Motor neuron (in vitro differentiated cells): ENCODE results near the gene TAF1D. TPM values are rescaled to one million over a fixed set of nuclear protein-coding genes. Genes with fewer than 3 reads are reported as not detected.
A peak's percentile ranks its signal among the peaks of the same experiment; 100 is the strongest.

Source experiments
- ATAC-seq, 8 experiments: fragments of 200-7000 bp; cut with Tn5 transposase; replicated peaks in 6 of 8; 2 replicates each; pipeline ENCODE4 v1.8.0; 2021; ENCODE audit warnings: mild to moderate bottlenecking in 8 of 8, moderate library complexity in 8 of 8
- H3K27ac ChIP-seq, 2 donors: fragments of 250-450 bp; sonication (Bioruptor Pico); 2 replicates each; pipeline ENCODE4 v1.9.0; 2021; ENCODE audit warnings: antibody characterized with exemption in 2 of 2, mild to moderate bottlenecking in 2 of 2, moderate library complexity in 1 of 2
- H3K4me1 ChIP-seq, 2 donors: fragments of 250-450 bp; sonication (Bioruptor Pico); replicated peaks in 1 of 2; 2 replicates each; pipeline ENCODE4 v1.6.1; 2021; ENCODE audit warnings: antibody characterized with exemption in 2 of 2, mild to moderate bottlenecking in 2 of 2, moderate library complexity in 1 of 2
- H3K4me3 ChIP-seq, 5 donors: fragments of 250-450 bp; sonication (Bioruptor Pico); 2 replicates each; pipeline ENCODE4 v1.9.0; 2021; ENCODE audit warnings: antibody characterized with exemption in 5 of 5, mild to moderate bottlenecking in 5 of 5, moderate library complexity in 4 of 5
- WGBS, 10 experiments: fragments of 450-650 bp; shearing (Covaris generic); methylation state at CpG; one replicate each; pipeline ENCODE4 v1.0.0; 2022; 5-methylcytosine and 5-hydroxymethylcytosine counted together
- in situ Hi-C, 9 experiments: fragments of 400-800 bp; cut with MboI; loops; one replicate each; pipeline ENCODE4 v1.15.0; 2021; ENCODE audit warnings: low sequenced_read_pairs in 9 of 9, low pct_unique_long_range_greater_than_20kb in 2 of 9; ENCODE audit not compliant: unreplicated experiment in 9 of 9
- total RNA-seq, 8 experiments: library from RNA; unstranded; fragments of 300-600 nt; gene quantifications; 2 replicates each; pipeline versions ENCODE4 v1.2.3 to v1.2.4, GENCODE V29; 2022

Gene TAF1D
- total RNA-seq, 8 experiments from 2014 or later = 96.5 to 273 (median 145) TPM

- no peak for ATAC-seq
- H3K4me3 ChIP-seq = no peak overlapping the region
- H3K27ac ChIP-seq = no peak overlapping the region
- in situ Hi-C loops = no loop called here
- 80 to 100% (median 100%) methylated on average over 1 to 2 of the region's 23 CpGs; no CpG with 5 or more reads in 5 of the 10 experiments for WGBS, 10 experiments
- H3K4me1 ChIP-seq = peaks cover 22 to 39% of the 10 kb centered on the region in 2 donors
Measured at GRCh38 chr11:93743291-93743690, 2.0 kb upstream of the TAF1D start.

- peak overlapping the region; percentile 88 to 94 for H3K27ac ChIP-seq
- in situ Hi-C loops = no loop called here
- 0 to 24% (median 1%) methylated on average over 2 to 8 of the region's 8 CpGs; no CpG with 5 or more reads in 2 of the 10 experiments for WGBS, 10 experiments
- peak overlapping the region; percentile 67 to 93 (median 72) for H3K4me3 ChIP-seq
- ATAC-seq = peak; percentile 19 to 41 (median 34)
- peaks cover 26 to 47% of the 10 kb centered on the region in 2 donors for H3K4me1 ChIP-seq
Measured at GRCh38 chr11:93741882-93742226, 559 bp upstream of the TAF1D start.

DNA sequence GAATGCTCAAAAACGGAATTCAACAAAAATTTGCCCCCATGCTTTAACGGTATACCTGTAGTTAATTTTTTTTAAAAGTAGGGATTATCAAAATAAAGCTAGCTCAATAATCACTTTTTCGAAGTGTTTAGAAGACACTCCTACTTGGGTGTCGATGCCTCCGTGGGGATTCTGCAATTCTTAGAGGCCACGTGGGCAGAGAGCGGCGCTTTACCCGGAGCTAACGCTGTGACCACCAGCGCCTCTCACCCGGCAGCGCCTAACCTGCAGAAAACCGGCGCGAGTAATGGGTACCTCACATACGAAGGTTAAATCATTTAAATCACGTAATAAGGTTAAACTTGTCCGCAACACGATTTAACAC, 583 bp downstream of the TAF1D start:
- Histone ChIP-seq H3K4me3 (peak overlapping the region; percentile 67 to 93 (median 72)), H3K4me1 (peaks cover 25 to 46% of the 10 kb centered on the region in 2 donors), H3K27ac (peak overlapping the region; percentile 88 to 94)
- peak; percentile 19 to 41 (median 32) for ATAC-seq
- WGBS, 10 experiments = 0 to 7% (median 0%) methylated on average over 1 to 17 of the region's 20 CpGs; no CpG with 5 or more reads in 3 of the 10 experiments
- in situ Hi-C loops = no loop called here

DNA sequence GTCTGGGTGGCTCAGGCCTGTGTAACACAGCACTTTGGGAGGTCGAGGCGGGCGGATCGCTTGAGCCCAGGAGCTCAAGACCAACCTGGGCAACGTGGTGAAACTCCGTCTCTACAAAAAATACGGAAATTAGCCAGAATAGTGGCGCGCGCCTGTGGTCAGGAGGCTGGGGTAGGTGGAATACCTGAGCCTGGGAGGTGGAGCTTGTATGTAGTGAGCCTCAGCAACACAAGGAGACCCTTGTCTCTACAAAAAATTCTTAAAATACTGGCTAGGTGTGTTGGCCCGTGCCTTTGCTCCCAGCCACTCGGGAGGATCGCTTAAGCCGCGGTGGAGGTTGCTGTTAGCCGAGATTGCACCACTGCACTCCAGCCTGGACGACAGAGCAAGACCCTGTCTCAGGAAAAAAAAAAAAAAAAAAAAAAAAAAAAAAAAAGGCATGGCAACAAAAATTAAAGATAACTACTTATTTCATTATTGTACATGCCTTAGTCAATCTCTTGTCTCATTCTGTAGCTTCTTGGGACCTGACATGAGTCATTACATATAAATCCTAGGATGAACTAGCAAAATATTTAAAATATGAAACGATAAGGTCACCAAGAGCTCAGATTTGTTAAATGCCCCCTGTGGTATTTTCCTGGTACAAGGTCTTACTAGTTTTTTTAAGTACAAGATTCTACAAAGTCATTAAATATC, 1.1 kb downstream of the TAF1D start:
- Histone ChIP-seq H3K4me1 (peaks cover 20 to 40% of the 10 kb centered on the region in 2 donors), H3K27ac (peak overlapping the region; percentile 35 to 88), H3K4me3 (peak overlapping the region; percentile 67 to 93 (median 72))
- ATAC-seq = no peak
- in situ Hi-C loops = no loop called here
- 0 to 3% (median 0%) methylated on average over 1 to 13 of the region's 18 CpGs for WGBS, 10 experiments

DNA sequence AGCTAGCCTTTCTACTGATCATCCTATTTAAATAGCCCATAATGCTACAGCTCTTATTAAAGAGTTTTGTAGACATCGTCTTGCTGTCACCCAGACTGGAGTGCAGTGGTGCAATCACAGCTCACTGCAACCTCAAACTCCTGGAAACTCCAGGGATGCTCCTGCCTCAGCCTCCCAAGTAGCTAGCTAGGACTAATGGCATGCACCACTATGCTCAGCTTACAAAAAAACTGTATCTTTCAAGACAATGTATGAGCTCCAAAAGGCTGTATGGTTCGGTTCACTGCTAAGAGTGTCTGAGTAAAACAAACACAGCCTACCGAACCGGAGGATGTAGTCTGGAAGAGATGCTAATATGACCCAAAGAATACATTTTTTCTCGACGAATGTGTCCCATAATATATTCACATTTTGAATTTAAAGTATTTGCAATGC, 2.6 kb downstream of the TAF1D start:
- no peak overlapping the region for H3K27ac ChIP-seq
- in situ Hi-C loops = no loop called here
- H3K4me3 ChIP-seq = peak overlapping the region; percentile 3 to 93 (median 70)
- 0 to 42% (median 19%) methylated on average over 1 to 6 of the region's 6 CpGs; no CpG with 5 or more reads in 1 of the 10 experiments for WGBS, 10 experiments
- ATAC-seq = no peak
- H3K4me1 ChIP-seq = peaks cover 13 to 33% of the 10 kb centered on the region in 2 donors

DNA sequence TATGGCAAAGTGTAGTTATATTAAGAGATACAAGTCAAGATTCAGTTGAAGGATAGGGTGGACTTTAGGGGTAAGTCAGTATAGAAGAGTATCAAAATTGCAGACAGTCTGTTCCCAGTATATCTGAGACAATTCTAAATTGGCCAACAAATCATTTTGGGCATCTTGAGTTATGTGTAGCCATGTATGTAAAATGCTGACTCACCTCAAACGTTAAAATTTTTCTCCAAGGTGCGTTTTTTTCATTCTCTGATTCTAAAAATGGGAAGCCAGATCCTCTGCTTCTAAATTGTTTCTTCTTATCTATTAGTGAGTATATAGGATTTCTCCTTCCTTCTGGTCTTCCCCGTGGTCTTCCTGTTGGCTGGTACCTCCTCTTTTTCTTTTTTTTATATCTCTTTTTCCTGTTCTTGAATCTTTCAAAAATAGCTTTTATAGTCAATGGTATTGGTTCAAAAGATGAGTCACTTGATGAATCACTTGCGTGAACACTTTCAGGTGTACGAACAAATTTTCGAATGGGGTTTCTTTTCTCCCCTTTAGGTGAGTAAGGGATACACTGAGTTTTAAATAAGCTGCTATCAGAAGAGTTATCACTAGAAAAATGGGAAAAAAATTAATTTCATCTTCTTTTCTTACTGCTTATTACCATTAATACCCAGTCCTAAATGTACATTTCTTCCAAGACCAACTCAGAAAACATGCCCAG, 3.2 kb downstream of the TAF1D start:
- Histone ChIP-seq H3K4me3 (peak overlapping the region in 3 of 5 donors; percentile 70 to 93 (median 83)), H3K4me1 (peaks cover 13 to 33% of the 10 kb centered on the region in 2 donors), H3K27ac (no peak overlapping the region)
- in situ Hi-C loops = no loop called here
- WGBS, 10 experiments = 19 to 69% (median 48%) methylated on average over 3 to 6 of the region's 6 CpGs
- ATAC-seq = no peak

GRCh38 chr11:93736129-93736528, 5.2 kb downstream of the TAF1D start:
- Histone ChIP-seq H3K4me1 (peaks cover 6 to 29% of the 10 kb centered on the region in 2 donors), H3K4me3 (no peak overlapping the region), H3K27ac (no peak overlapping the region)
- no peak for ATAC-seq
- in situ Hi-C loops = no loop called here

DNA sequence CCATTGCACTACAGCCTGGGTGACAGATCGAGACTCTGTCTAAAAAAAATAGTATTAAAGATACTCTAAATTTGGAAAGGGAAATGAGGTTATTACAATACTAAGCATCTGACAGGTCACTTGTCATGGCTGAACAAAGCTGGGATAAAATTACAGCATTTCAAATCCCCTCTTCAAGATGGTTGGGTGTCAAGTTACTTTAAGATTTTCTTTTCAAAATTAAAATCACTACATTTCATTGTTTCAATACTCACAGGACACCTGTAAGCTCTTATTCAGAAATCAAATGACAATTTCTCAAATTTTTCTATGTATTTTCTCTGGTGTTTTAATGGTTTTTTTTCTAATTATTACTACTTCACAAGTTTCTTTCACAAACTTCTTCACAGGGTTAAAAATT, 5.7 kb downstream of the TAF1D start:
- H3K4me3 ChIP-seq = no peak overlapping the region
- no peak for ATAC-seq
- peaks cover 6 to 29% of the 10 kb centered on the region in 2 donors for H3K4me1 ChIP-seq
- no peak overlapping the region for H3K27ac ChIP-seq
- in situ Hi-C loops = no loop called here
- WGBS, 10 experiments = 80 to 100% (median 100%) methylated on average over 1 of the region's 1 CpG; no CpG with 5 or more reads in 4 of the 10 experiments

GRCh38 chr11:93734427-93735222, 6.7 kb downstream of the TAF1D start:
- peak in 2 of 8 experiments; percentile 8 to 10 for ATAC-seq
- in situ Hi-C loops = no loop called here
- WGBS, 10 experiments = 88 to 100% (median 100%) methylated on average over 1 of the region's 1 CpG; no CpG with 5 or more reads in 6 of the 10 experiments
- no peak overlapping the region for H3K27ac ChIP-seq
- H3K4me3 ChIP-seq = no peak overlapping the region
- peaks cover 6 to 25% of the 10 kb centered on the region in 2 donors for H3K4me1 ChIP-seq

GRCh38 chr11:93733474-93733873, 7.8 kb downstream of the TAF1D start:
- no peak overlapping the region for H3K27ac ChIP-seq
- no peak overlapping the region for H3K4me3 ChIP-seq
- no peak for ATAC-seq
- peaks cover 5 to 13% of the 10 kb centered on the region in 2 donors for H3K4me1 ChIP-seq
- WGBS, 10 experiments = 52 to 96% (median 85%) methylated on average over 1 to 6 of the region's 6 CpGs; no CpG with 5 or more reads in 3 of the 10 experiments
- in situ Hi-C loops = no loop called here

- in situ Hi-C loops = no loop called here
Measured at GRCh38 chr11:93732237-93732892, 8.9 kb downstream of the TAF1D start.

More at GRCh38 chr11:93732237-93732892, 8.9 kb downstream of the TAF1D start:
- Histone ChIP-seq H3K4me3 (no peak overlapping the region), H3K4me1 (peaks cover 0 to 4% of the 10 kb centered on the region in 2 donors), H3K27ac (no peak overlapping the region)
- WGBS, 10 experiments = 74 to 100% (median 91%) methylated on average over 1 to 4 of the region's 4 CpGs
- no peak for ATAC-seq
